ENCODE results near the gene OR13C9. TPM values are rescaled to one million over a fixed set of nuclear protein-coding genes. Genes with fewer than 3 reads are reported as not detected.
"Not testable (repeated sequence)": the region's sequence is repeated elsewhere in the genome, so short reads cannot be mapped to it uniquely, and the experiment has no call there.

The OR13C9 gene
- total and polyA plus RNA-seq, 2 donors (not counting 3 experiments of a cell fraction or from before 2014, with no cell fraction given) = not detected

DNA sequence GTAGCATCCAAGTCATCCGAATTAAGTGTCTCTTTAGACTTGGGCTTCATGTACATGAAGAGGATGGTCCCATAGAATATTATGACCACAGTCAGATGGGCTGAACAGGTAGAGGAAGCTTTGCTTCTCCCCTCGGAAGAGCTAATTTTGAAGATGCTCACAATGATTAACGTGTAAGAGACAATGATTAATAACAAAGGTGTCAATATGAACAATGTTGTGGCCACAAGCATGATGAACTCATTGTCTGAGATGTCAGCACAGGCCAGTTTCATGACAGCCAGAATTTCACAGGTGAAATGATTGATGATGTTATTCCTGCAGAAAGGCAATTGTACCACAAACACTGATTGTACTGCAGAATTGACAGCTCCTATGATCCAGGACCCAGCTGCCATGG, 13.2 kb downstream of the OR13C9 start:
- intact Hi-C loops (cut with micrococcal nuclease) = no loop called here
- dilution Hi-C loops (cut with MboI; ENCODE audit: extremely low pct_ligation_motif_present, low sequenced_read_pairs) = no loop called here
- no peak overlapping the region for H3K9ac ChIP-seq (replicated peaks; ENCODE audit: extremely low read depth, insufficient read depth, low read length)
- no peaks in the 10 kb centered on the region for H3K36me3 ChIP-seq (ENCODE audit: control insufficient read depth in 2 of 2, extremely low read depth in 1 of 2, insufficient read depth in 2 of 2, low read length in 2 of 2)
- FAIRE-seq (no peak), DNase-seq (ENCODE audit: low read depth, low spot score) (no peak)
- BruUV-seq (replicated peaks) = no TSS peak
- H3K4me3 ChIP-seq (replicated peaks in 1 of 3; ENCODE audit: insufficient read depth in 1 of 3, low read depth in 1 of 3, low read length in 3 of 3) = no peak overlapping the region
- no peaks in the 10 kb centered on the region for H3K4me1 ChIP-seq (ENCODE audit: control insufficient read depth, extremely low read depth, insufficient read depth, low read length)
- H3K4me2 ChIP-seq (ENCODE audit: insufficient read depth, low read length) = no peak overlapping the region
- H3K27ac ChIP-seq (ENCODE audit: insufficient read depth, low read depth, low read length) = no peak overlapping the region
- CTCF ChIA-PET = no interaction called here
- no peak overlapping the region for H2AFZ ChIP-seq (ENCODE audit: low read depth, low read length)
- no peaks in the 10 kb centered on the region for H3K79me2 ChIP-seq (ENCODE audit: control insufficient read depth, insufficient read depth, low read length)
- H3K9me1 ChIP-seq (replicated peaks; ENCODE audit: control insufficient read depth, extremely low read depth, insufficient read depth, low read length) = no peaks in the 10 kb centered on the region
- no peaks in the 10 kb centered on the region for H3K9me3 ChIP-seq (replicated peaks; ENCODE audit: control insufficient read depth, insufficient read depth, low read length)
- POLR2A ChIA-PET = no interaction called here
- TF ChIP-seq MYC (IDR thresholded peaks at IDR 0.05; ENCODE audit: low read depth, low read length) (no peak), POLR2AphosphoS5 (IDR thresholded peaks at IDR 0.05; ENCODE audit: insufficient read depth, low read depth, low read length) (no peak), JUN (IDR thresholded peaks at IDR 0.05; ENCODE audit: borderline replicate concordance, insufficient read depth, insufficient read length, low read depth) (no peak), EZH2 (IDR thresholded peaks at IDR 0.05; ENCODE audit: borderline replicate concordance, low read depth, low read length, severe bottlenecking) (no peak), GATA2 (IDR thresholded peaks at IDR 0.05; ENCODE audit: insufficient read depth, insufficient read length, low read depth, low read length) (no peak), FOS (IDR thresholded peaks at IDR 0.05; ENCODE audit: borderline replicate concordance, insufficient read depth, low read length) (no peak), POLR2A (IDR thresholded peaks at IDR 0.05; ENCODE audit: low read depth, low read length) (no peak)
- TF ChIP-seq, protein P1, sequence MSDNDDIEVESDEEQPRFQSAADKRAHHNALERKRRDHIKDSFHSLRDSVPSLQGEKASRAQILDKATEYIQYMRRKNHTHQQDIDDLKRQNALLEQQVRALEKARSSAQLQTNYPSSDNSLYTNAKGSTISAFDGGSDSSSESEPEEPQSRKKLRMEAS (IDR thresholded peaks at IDR 0.05; ENCODE audit: insufficient read depth, insufficient read length) = no peak
- TF ChIP-seq, protein P2, sequence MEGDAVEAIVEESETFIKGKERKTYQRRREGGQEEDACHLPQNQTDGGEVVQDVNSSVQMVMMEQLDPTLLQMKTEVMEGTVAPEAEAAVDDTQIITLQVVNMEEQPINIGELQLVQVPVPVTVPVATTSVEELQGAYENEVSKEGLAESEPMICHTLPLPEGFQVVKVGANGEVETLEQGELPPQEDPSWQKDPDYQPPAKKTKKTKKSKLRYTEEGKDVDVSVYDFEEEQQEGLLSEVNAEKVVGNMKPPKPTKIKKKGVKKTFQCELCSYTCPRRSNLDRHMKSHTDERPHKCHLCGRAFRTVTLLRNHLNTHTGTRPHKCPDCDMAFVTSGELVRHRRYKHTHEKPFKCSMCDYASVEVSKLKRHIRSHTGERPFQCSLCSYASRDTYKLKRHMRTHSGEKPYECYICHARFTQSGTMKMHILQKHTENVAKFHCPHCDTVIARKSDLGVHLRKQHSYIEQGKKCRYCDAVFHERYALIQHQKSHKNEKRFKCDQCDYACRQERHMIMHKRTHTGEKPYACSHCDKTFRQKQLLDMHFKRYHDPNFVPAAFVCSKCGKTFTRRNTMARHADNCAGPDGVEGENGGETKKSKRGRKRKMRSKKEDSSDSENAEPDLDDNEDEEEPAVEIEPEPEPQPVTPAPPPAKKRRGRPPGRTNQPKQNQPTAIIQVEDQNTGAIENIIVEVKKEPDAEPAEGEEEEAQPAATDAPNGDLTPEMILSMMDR (IDR thresholded peaks at IDR 0.05; ENCODE audit: extremely low read depth in 1 of 2, insufficient read depth in 1 of 2, low read depth in 1 of 2, low read length in 2 of 2) = no peak
- no peaks in the 10 kb centered on the region for H4K20me1 ChIP-seq (replicated peaks; ENCODE audit: control insufficient read depth, extremely low read depth, insufficient read depth, low read length)
- no peaks in the 10 kb centered on the region for H3K27me3 ChIP-seq (ENCODE audit: control insufficient read depth in 2 of 2, insufficient read depth in 2 of 2, low read length in 2 of 2)

DNA sequence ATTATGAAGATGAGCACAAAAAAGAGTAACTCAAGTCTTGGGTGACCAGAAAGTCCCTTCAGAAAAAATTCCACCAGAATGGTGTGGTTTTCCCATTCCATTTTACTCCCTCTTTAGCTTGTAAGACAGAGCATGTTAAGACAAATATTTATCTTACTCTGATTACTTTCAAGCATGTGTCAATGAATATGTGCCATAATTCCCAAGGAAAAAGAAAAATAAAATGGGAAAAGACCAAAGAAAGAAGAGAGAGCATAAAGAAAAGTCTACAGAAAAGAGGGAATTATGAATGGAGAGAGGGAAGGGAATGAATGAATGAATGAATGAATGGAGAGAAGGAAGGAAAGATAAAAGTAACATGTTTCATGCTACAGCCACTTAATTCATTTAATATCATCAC, 18.7 kb downstream of the OR13C9 start, which contains the start of gene OR13C5:
Gene OR13C5 (minus strand): TSS at position 101 of the 400 bp plus-strand sequence. CDS start 0 bp downstream, at position 101.
- POLR2A ChIA-PET; H3K9ac ChIP-seq (replicated peaks; ENCODE audit: extremely low read depth, insufficient read depth, low read length); H2AFZ ChIP-seq (ENCODE audit: low read depth, low read length); H3K9me1 ChIP-seq (replicated peaks; ENCODE audit: control insufficient read depth, extremely low read depth, insufficient read depth, low read length); BruUV-seq (replicated peaks); H3K36me3 ChIP-seq (ENCODE audit: control insufficient read depth in 2 of 2, extremely low read depth in 1 of 2, insufficient read depth in 2 of 2, low read length in 2 of 2); intact Hi-C loops (cut with micrococcal nuclease); FAIRE-seq; CTCF ChIA-PET; DNase-seq (ENCODE audit: low read depth, low spot score); H3K9me3 ChIP-seq (replicated peaks; ENCODE audit: control insufficient read depth, insufficient read depth, low read length); H3K27me3 ChIP-seq (ENCODE audit: control insufficient read depth in 2 of 2, insufficient read depth in 2 of 2, low read length in 2 of 2); H4K20me1 ChIP-seq (replicated peaks; ENCODE audit: control insufficient read depth, extremely low read depth, insufficient read depth, low read length); H3K79me2 ChIP-seq (ENCODE audit: control insufficient read depth, insufficient read depth, low read length); H3K4me1 ChIP-seq (ENCODE audit: control insufficient read depth, extremely low read depth, insufficient read depth, low read length); H3K4me3 ChIP-seq (replicated peaks in 1 of 3; ENCODE audit: insufficient read depth in 1 of 3, low read depth in 1 of 3, low read length in 3 of 3); H3K27ac ChIP-seq (ENCODE audit: insufficient read depth, low read depth, low read length); H3K4me2 ChIP-seq (ENCODE audit: insufficient read depth, low read length); dilution Hi-C loops (cut with MboI; ENCODE audit: extremely low pct_ligation_motif_present, low sequenced_read_pairs): not testable (repeated sequence)

DNA sequence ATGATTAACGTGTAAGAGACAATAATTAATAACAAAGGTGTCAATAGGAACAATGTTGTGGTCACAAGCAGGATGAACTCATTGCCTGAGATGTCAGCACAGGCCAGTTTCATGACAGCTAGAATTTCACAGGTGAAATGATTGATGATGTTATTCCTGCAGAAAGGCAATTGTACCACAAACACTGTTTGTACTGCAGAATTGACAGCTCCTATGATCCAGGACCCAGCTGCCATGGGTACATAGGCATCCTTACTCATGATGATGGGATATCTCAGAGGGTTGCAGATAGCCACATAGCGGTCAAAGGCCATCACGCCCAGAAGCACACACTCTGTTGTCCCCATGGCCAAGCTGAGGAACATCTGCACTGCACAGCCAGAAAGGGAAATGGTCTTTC, 19.3 kb downstream of the OR13C9 start:
- H3K9me1 ChIP-seq (replicated peaks; ENCODE audit: control insufficient read depth, extremely low read depth, insufficient read depth, low read length); DNase-seq (ENCODE audit: low read depth, low spot score); CTCF ChIA-PET; H3K27ac ChIP-seq (ENCODE audit: insufficient read depth, low read depth, low read length); H3K9me3 ChIP-seq (replicated peaks; ENCODE audit: control insufficient read depth, insufficient read depth, low read length); H3K4me2 ChIP-seq (ENCODE audit: insufficient read depth, low read length); H4K20me1 ChIP-seq (replicated peaks; ENCODE audit: control insufficient read depth, extremely low read depth, insufficient read depth, low read length); BruUV-seq (replicated peaks); H3K9ac ChIP-seq (replicated peaks; ENCODE audit: extremely low read depth, insufficient read depth, low read length); H3K36me3 ChIP-seq (ENCODE audit: control insufficient read depth in 2 of 2, extremely low read depth in 1 of 2, insufficient read depth in 2 of 2, low read length in 2 of 2); H3K79me2 ChIP-seq (ENCODE audit: control insufficient read depth, insufficient read depth, low read length); H3K27me3 ChIP-seq (ENCODE audit: control insufficient read depth in 2 of 2, insufficient read depth in 2 of 2, low read length in 2 of 2); H2AFZ ChIP-seq (ENCODE audit: low read depth, low read length); dilution Hi-C loops (cut with MboI; ENCODE audit: extremely low pct_ligation_motif_present, low sequenced_read_pairs); H3K4me3 ChIP-seq (replicated peaks in 1 of 3; ENCODE audit: insufficient read depth in 1 of 3, low read depth in 1 of 3, low read length in 3 of 3); POLR2A ChIA-PET; FAIRE-seq; H3K4me1 ChIP-seq (ENCODE audit: control insufficient read depth, extremely low read depth, insufficient read depth, low read length); intact Hi-C loops (cut with micrococcal nuclease): not testable (repeated sequence)

All from endothelial cell of umbilical vein (primary cell).